Measurements from ENCODE around the gene ZNF232.

GRCh38 chr17:5135726-5136579 is 24.3 kb upstream of the ZNF232 start:
- TF ChIP-seq, protein P1, sequence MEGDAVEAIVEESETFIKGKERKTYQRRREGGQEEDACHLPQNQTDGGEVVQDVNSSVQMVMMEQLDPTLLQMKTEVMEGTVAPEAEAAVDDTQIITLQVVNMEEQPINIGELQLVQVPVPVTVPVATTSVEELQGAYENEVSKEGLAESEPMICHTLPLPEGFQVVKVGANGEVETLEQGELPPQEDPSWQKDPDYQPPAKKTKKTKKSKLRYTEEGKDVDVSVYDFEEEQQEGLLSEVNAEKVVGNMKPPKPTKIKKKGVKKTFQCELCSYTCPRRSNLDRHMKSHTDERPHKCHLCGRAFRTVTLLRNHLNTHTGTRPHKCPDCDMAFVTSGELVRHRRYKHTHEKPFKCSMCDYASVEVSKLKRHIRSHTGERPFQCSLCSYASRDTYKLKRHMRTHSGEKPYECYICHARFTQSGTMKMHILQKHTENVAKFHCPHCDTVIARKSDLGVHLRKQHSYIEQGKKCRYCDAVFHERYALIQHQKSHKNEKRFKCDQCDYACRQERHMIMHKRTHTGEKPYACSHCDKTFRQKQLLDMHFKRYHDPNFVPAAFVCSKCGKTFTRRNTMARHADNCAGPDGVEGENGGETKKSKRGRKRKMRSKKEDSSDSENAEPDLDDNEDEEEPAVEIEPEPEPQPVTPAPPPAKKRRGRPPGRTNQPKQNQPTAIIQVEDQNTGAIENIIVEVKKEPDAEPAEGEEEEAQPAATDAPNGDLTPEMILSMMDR (IDR thresholded peaks at IDR 0.05), result no peak
- no peak for TF ChIP-seq ZFX (IDR thresholded peaks at IDR 0.05; ENCODE audit: borderline replicate concordance)

All from 22Rv1 (cell line).